Calu3 (cell line): ENCODE data around the gene RERG. TPM values are rescaled to one million over a fixed set of nuclear protein-coding genes. Genes with fewer than 3 reads are reported as not detected.

Experiments
- BruUV-seq: library from RNA; stranded (reverse); fragments of 400-500 nt; replicated peaks from 2 replicates; lab custom pipeline; 2021; lab: Mats Ljungman, UMichigan
- CTCF ChIA-PET: fragments of 300-600 bp; sonication (Branson Sonifier 250); formaldehyde crosslinking; loops from one replicate; lab custom pipeline; 2022; ENCODE audit warnings: antibody characterized with exemption; lab: Charles Lee
- DNase-seq: peaks from one replicate; pipeline ENCODE4 v3.0.0; 2022
- H3K27ac Mint-ChIP-seq: one replicate; pipeline ENCODE4 v1.8.0; 2022; ENCODE audit warnings: mixed read lengths; ENCODE audit not compliant: unreplicated experiment
- H3K27me3 Mint-ChIP-seq: one replicate; pipeline ENCODE4 v1.8.0; 2022; ENCODE audit warnings: mixed read lengths; ENCODE audit not compliant: unreplicated experiment
- H3K36me3 Mint-ChIP-seq: one replicate; pipeline ENCODE4 v1.8.0; 2022; ENCODE audit warnings: mild to moderate bottlenecking, moderate library complexity, mixed read lengths; ENCODE audit not compliant: insufficient read depth, unreplicated experiment
- H3K4me1 Mint-ChIP-seq: one replicate; pipeline ENCODE4 v1.8.0; 2022; ENCODE audit warnings: mild to moderate bottlenecking, low read depth, mixed read lengths; ENCODE audit not compliant: unreplicated experiment
- H3K4me3 Mint-ChIP-seq: one replicate; pipeline ENCODE4 v1.8.0; 2022; ENCODE audit warnings: mild to moderate bottlenecking, low read depth, moderate library complexity, mixed read lengths; ENCODE audit not compliant: unreplicated experiment
- H3K9me3 Mint-ChIP-seq: one replicate; pipeline ENCODE4 v1.8.0; 2022; ENCODE audit warnings: low read depth, mixed read lengths; ENCODE audit not compliant: unreplicated experiment
- CTCF ChIP-seq: fragments of 200-600 bp; IDR thresholded peaks from one replicate; pipeline ENCODE4 v1.8.0; 2022; ENCODE audit warnings: antibody characterized with exemption; ENCODE audit not compliant: unreplicated experiment
- intact Hi-C: fragments of 100-400 bp; cut with micrococcal nuclease; formaldehyde crosslinking; loops from one replicate; pipeline ENCODE4 v1.10.0; 2022; ENCODE audit not compliant: unreplicated experiment
- total RNA-seq: library from RNA; stranded (reverse); gene quantifications from 2 replicates; pipeline ENCODE4 v1.2.3, GENCODE V29; 2022

RERG gene
- total RNA-seq, 1 experiment from 2014 or later, result 6.0 TPM

DNA sequence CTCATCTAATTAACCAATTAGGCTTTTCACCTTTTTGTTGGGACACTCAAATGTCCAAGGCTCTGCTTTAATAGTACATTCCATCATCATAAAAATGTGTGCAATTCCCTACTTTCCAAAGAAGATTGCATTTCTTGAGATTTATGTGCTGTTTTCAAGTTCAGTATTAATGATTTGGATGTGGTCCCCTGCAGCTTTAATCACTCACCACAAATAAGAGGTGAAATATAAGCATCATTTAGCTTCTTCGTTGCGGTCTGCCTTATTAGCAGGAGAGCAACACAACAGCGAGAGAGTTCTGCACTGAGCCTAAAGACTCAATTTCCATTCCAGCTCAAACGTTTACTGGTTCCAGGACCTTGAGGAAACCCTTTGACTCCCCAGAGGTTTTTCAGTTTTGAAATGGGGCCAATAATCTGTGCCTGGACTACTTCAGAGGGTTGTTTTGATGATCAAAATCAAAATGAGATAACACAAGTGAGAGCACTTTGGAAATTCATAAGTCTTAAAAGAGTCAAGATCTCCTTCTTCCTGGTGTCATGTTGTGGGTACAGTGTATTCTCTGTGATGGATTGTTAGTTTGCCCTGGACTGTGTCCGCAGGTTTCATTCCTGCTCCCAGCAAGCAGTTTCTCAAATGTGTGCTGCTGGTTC, 53.1 kb downstream of the RERG start:
- intact Hi-C loops, result no loop called here
- Mint-ChIP-seq H3K27me3 (no peaks in the 10 kb centered on the region), H3K36me3 (peaks cover 11% of the 10 kb centered on the region), H3K4me1 (peaks cover 47% of the 10 kb centered on the region), H3K27ac (no peak overlapping the region), H3K4me3 (no peak overlapping the region), H3K9me3 (no peaks in the 10 kb centered on the region)
- CTCF ChIA-PET, result no interaction called here
- no peak for TF ChIP-seq CTCF
- DNase-seq, result no peak
- BruUV-seq, result no TSS peak

- CTCF ChIA-PET, result no interaction called here
These were observed 56.1 kb downstream of the RERG start for GRCh38 chr12:15165012-15165659.

GRCh38 chr12:15163030-15163976, 57.9 kb downstream of the RERG start:
- intact Hi-C loops, result no loop called here
- Mint-ChIP-seq H3K36me3 (no peaks in the 10 kb centered on the region), H3K27ac (no peak overlapping the region), H3K9me3 (no peaks in the 10 kb centered on the region), H3K27me3 (no peaks in the 10 kb centered on the region), H3K4me1 (peaks cover 19% of the 10 kb centered on the region), H3K4me3 (no peak overlapping the region)
- TF ChIP-seq CTCF, result no peak
- CTCF ChIA-PET, result interaction anchor here (0.5 to 0.6 kb wide), 2 partner anchors 12 to 32 kb away, joined by 3 to 4 read pairs; no protein-coding TSS in a partner anchor
- BruUV-seq, result no TSS peak
- no peak for DNase-seq

More at GRCh38 chr12:15165012-15165659, 56.1 kb downstream of the RERG start:
- no peak overlapping the region for H3K27ac Mint-ChIP-seq
- H3K4me3 Mint-ChIP-seq, result no peak overlapping the region
- H3K27me3 Mint-ChIP-seq, result no peaks in the 10 kb centered on the region
- peaks cover 6% of the 10 kb centered on the region for H3K36me3 Mint-ChIP-seq
- DNase-seq, result no peak
- no peak for TF ChIP-seq CTCF
- peaks cover 38% of the 10 kb centered on the region for H3K4me1 Mint-ChIP-seq
- H3K9me3 Mint-ChIP-seq, result no peaks in the 10 kb centered on the region
- no TSS peak for BruUV-seq
- intact Hi-C loops, result no loop called here

- no peak for TF ChIP-seq CTCF
- no peaks in the 10 kb centered on the region for H3K9me3 Mint-ChIP-seq
- DNase-seq, result no peak
- no peak overlapping the region for H3K4me3 Mint-ChIP-seq
- CTCF ChIA-PET, result no interaction called here
- H3K27ac Mint-ChIP-seq, result no peak overlapping the region
- no peaks in the 10 kb centered on the region for H3K27me3 Mint-ChIP-seq
- H3K36me3 Mint-ChIP-seq, result peaks cover 3% of the 10 kb centered on the region
- BruUV-seq, result no TSS peak
- intact Hi-C loops, result loop anchor here (10.0 kb wide), 1 partner anchor 313 kb away; the partner anchor contains the start of gene ART4
- H3K4me1 Mint-ChIP-seq, result peaks cover 20% of the 10 kb centered on the region
These were observed 63.1 kb downstream of the RERG start for GRCh38 chr12:15158083-15158482.
